Calu3 (cell line): ENCODE data around the gene WSCD2. TPM values are rescaled to one million over a fixed set of nuclear protein-coding genes. Genes with fewer than 3 reads are reported as not detected.

Source experiments
- BruUV-seq: library from RNA; stranded (reverse); fragments of 400-500 nt; replicated peaks from 2 replicates; lab custom pipeline; 2021; lab: Mats Ljungman, UMichigan
- CTCF ChIA-PET: fragments of 300-600 bp; sonication (Branson Sonifier 250); formaldehyde crosslinking; loops from one replicate; lab custom pipeline; 2022; ENCODE audit warnings: antibody characterized with exemption; lab: Charles Lee
- DNase-seq: peaks from one replicate; pipeline ENCODE4 v3.0.0; 2022
- H3K27ac Mint-ChIP-seq: one replicate; pipeline ENCODE4 v1.8.0; 2022; ENCODE audit warnings: mixed read lengths; ENCODE audit not compliant: unreplicated experiment
- H3K27me3 Mint-ChIP-seq: one replicate; pipeline ENCODE4 v1.8.0; 2022; ENCODE audit warnings: mixed read lengths; ENCODE audit not compliant: unreplicated experiment
- H3K36me3 Mint-ChIP-seq: one replicate; pipeline ENCODE4 v1.8.0; 2022; ENCODE audit warnings: mild to moderate bottlenecking, moderate library complexity, mixed read lengths; ENCODE audit not compliant: insufficient read depth, unreplicated experiment
- H3K4me1 Mint-ChIP-seq: one replicate; pipeline ENCODE4 v1.8.0; 2022; ENCODE audit warnings: mild to moderate bottlenecking, low read depth, mixed read lengths; ENCODE audit not compliant: unreplicated experiment
- H3K4me3 Mint-ChIP-seq: one replicate; pipeline ENCODE4 v1.8.0; 2022; ENCODE audit warnings: mild to moderate bottlenecking, low read depth, moderate library complexity, mixed read lengths; ENCODE audit not compliant: unreplicated experiment
- H3K9me3 Mint-ChIP-seq: one replicate; pipeline ENCODE4 v1.8.0; 2022; ENCODE audit warnings: low read depth, mixed read lengths; ENCODE audit not compliant: unreplicated experiment
- CTCF ChIP-seq: fragments of 200-600 bp; IDR thresholded peaks from one replicate; pipeline ENCODE4 v1.8.0; 2022; ENCODE audit warnings: antibody characterized with exemption; ENCODE audit not compliant: unreplicated experiment
- intact Hi-C: fragments of 100-400 bp; cut with micrococcal nuclease; formaldehyde crosslinking; loops from one replicate; pipeline ENCODE4 v1.10.0; 2022; ENCODE audit not compliant: unreplicated experiment
- total RNA-seq: library from RNA; stranded (reverse); gene quantifications from 2 replicates; pipeline ENCODE4 v1.2.3, GENCODE V29; 2022

Gene WSCD2
- total RNA-seq, 1 experiment from 2014 or later, result not detected

GRCh38 chr12:108093209-108093608 lies 35.9 kb upstream of the WSCD2 start:
- Mint-ChIP-seq H3K4me1 (no peaks in the 10 kb centered on the region), H3K4me3 (no peak overlapping the region), H3K27ac (no peak overlapping the region), H3K9me3 (peaks cover 4% of the 10 kb centered on the region), H3K36me3 (no peaks in the 10 kb centered on the region), H3K27me3 (peaks cover 75% of the 10 kb centered on the region)
- BruUV-seq, result no TSS peak
- no peak for DNase-seq
- CTCF ChIA-PET, result no interaction called here
- intact Hi-C loops, result no loop called here
- TF ChIP-seq CTCF, result no peak

GRCh38 chr12:108094056-108094649 lies 34.9 kb upstream of the WSCD2 start:
- CTCF ChIA-PET, result no interaction called here
- no peak for DNase-seq
- BruUV-seq, result no TSS peak
- intact Hi-C loops, result no loop called here
- Mint-ChIP-seq H3K4me3 (no peak overlapping the region), H3K27me3 (peaks cover 84% of the 10 kb centered on the region), H3K9me3 (peaks cover 2% of the 10 kb centered on the region), H3K27ac (no peak overlapping the region), H3K4me1 (no peaks in the 10 kb centered on the region), H3K36me3 (no peaks in the 10 kb centered on the region)
- TF ChIP-seq CTCF, result no peak

GRCh38 chr12:108097160-108097911 lies 31.8 kb upstream of the WSCD2 start:
- intact Hi-C loops, result no loop called here
- H3K27ac Mint-ChIP-seq, result no peak overlapping the region
- CTCF ChIA-PET, result interaction anchor here (0.6 to 0.7 kb wide), 2 partner anchors 236 to 372 kb away, joined by 7 to 8 read pairs; no protein-coding TSS in a partner anchor
- peaks cover 79% of the 10 kb centered on the region for H3K27me3 Mint-ChIP-seq
- no peaks in the 10 kb centered on the region for H3K9me3 Mint-ChIP-seq
- DNase-seq, result no peak
- H3K4me3 Mint-ChIP-seq, result no peak overlapping the region
- TF ChIP-seq CTCF, result no peak
- H3K4me1 Mint-ChIP-seq, result no peaks in the 10 kb centered on the region
- no TSS peak for BruUV-seq
- H3K36me3 Mint-ChIP-seq, result no peaks in the 10 kb centered on the region

- Mint-ChIP-seq H3K4me3 (no peak overlapping the region), H3K27ac (no peak overlapping the region), H3K9me3 (no peaks in the 10 kb centered on the region), H3K36me3 (no peaks in the 10 kb centered on the region), H3K27me3 (peaks cover 71% of the 10 kb centered on the region), H3K4me1 (no peaks in the 10 kb centered on the region)
- no peak for TF ChIP-seq CTCF
- intact Hi-C loops, result no loop called here
- CTCF ChIA-PET, result no interaction called here
- DNase-seq, result no peak
- no TSS peak for BruUV-seq
These were observed 30.7 kb upstream of the WSCD2 start for GRCh38 chr12:108098374-108098773.
